SK-N-MC (cell line): ENCODE results near the gene ZGRF1.

Experiments
- EZH2 ChIP-seq: fragments of 200-600 bp; sonication (generic); IDR thresholded peaks from one replicate; pipeline ENCODE4 v1.6.1; 2017; ENCODE audit warnings: antibody characterized with exemption
- FOXP2 ChIP-seq: optimal IDR thresholded peaks from 2 replicates; pipeline ENCODE3; 2011; ENCODE audit warnings: mild to moderate bottlenecking, moderate library complexity; ENCODE audit not compliant: insufficient read depth; ENCODE audit errors: extremely low read length, control extremely low read depth
- POLR2AphosphoS5 ChIP-seq: IDR thresholded peaks from 2 replicates; pipeline ENCODE4 v1.6.1; 2012; ENCODE audit warnings: mild to moderate bottlenecking, low read depth, low read length, borderline replicate concordance

GRCh38 chr4:112521123-112522023, 115.3 kb downstream of the ZGRF1 start:
- no peak for TF ChIP-seq EZH2
- no peak for TF ChIP-seq POLR2AphosphoS5
- no peak for TF ChIP-seq FOXP2
